Raji (cell line): ENCODE results near the gene SMIM34.
"Not testable (repeated sequence)": the region's sequence is repeated elsewhere in the genome, so short reads cannot be mapped to it uniquely, and the experiment has no call there.

Experiments
- POLR2A ChIP-seq: IDR thresholded peaks from 2 replicates; pipeline ENCODE4 v1.6.1; 2011; ENCODE audit warnings: low read depth, low read length, control low read depth; ENCODE audit not compliant: insufficient read depth

Gene SMIM34, protein sequence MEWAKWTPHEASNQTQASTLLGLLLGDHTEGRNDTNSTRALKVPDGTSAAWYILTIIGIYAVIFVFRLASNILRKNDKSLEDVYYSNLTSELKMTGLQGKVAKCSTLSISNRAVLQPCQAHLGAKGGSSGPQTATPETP

DNA sequence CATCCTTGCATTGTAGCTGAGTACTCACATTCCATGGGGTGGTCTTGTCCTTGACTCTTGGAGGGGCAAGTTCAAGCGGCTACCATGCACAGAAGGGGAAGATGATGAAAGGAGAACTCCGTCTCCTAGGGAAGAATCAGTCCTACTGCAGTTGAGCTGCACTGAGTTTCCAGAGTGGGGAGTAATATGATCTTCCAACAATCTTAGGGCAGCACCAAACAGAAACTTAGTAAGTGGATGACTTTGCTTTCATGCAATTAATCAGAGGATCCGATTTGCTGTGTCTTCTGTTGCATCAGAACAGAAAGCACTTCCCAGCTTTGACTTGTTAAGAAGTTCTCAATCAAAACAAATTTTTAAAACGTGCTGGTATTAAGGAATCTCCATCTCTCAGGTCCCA lies at the start of gene SMIM34:
Gene SMIM34, minus strand, starts transcription at position 147 of the 400 bp plus-strand sequence. Its CDS starts 112 bp downstream, at position 35.
- TF ChIP-seq POLR2A: not testable (repeated sequence)

DNA sequence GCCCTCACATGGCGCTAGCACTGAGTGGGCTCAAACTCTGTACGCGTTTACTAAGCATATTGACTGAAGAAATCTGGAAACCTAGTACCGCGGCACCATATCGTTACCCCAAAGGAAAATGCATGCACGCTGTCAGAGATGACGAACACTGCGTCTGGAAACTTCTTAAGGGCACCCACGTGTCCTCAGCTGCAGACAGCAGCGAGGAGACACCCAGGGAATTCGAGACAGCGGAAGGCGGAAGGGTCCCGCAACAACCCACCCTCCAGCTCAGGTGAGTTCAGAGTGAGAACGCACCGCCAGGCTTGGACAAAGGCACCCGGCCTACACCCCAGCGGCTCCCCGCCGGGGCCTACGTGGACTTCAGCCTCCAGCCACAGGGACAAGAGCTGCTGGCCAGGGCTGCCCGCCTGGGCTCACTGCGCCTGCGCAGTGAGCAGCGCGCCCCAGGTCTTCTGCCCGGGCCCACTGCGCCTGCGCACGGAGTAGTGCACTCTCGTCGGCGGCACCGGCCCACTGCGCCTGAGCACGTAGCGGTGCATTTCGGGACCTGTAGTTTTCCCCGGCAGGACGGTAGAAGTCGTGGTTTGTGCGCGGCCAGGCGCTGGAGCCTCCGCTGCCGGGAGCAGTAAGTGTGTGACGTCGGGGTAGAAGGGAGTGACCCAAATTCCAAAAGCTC lies 48.7 kb downstream of the SMIM34 start, which contains the start of gene SMIM11:
Gene SMIM11, plus strand, starts transcription at position 568 of the 679 bp plus-strand sequence. CDS start 3,998 bp downstream, outside the sequence.
- not testable (repeated sequence) for TF ChIP-seq POLR2A

DNA sequence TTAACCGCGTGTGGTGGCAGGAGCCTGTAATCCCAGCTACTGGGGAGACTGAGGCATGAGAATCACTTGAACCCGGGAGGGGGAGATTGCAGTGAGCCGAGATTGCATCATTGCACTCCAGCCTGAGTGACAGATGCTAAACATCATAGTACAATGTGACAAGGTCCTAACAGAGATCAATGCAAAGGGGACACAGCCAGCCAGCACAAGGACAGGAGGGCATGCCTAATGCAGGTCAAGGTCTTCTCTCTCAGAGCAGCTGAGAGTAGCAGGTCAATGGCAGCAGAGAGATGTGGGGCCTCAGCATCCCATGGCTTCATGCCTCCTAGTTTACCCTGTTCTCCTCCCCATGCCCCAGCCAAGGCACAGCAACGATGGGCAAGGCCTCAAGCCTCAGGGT lies 51.4 kb downstream of the SMIM34 start:
- no peak for TF ChIP-seq POLR2A

DNA sequence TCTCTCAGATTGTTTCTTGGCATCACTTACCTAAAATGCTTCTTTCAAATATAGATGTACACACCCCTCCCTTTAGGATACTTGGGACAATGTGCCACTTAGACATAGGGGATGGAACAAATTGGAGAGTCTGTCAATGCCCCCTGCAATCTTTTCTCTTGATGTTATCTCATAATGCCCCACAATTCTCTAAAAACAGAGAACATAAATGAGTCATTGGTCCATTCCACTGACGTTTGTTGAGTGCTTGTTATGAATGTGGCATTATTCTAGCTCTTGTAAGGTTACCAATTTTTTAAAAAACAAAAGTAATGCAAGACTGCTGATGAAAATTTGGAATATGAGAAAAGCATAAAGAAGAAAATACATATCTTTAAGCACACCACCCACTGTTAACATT lies 54.0 kb downstream of the SMIM34 start:
- no peak for TF ChIP-seq POLR2A
